Measurements from ENCODE around the gene KHDC1. TPM values are rescaled to one million over a fixed set of nuclear protein-coding genes. Genes with fewer than 3 reads are reported as not detected.
"Not testable (repeated sequence)": the region's sequence is repeated elsewhere in the genome, so short reads cannot be mapped to it uniquely, and the experiment has no call there.

The KHDC1 gene
- total RNA-seq (ENCODE audit: low replicate concordance), result 2.0 and 5.3 TPM in 2 replicates
- long read RNA-seq, partial matches to known transcripts, result 0 of 6 reads
- long read RNA-seq, other reads (novel, unspliced or antisense), result 2 of 6 reads

GRCh38 chr6:73262671-73263569, at the start of gene KHDC1:
KHDC1 (minus strand) TSS chr6:73263196; CDS start chr6:73242517, 20,679 bp downstream.
- Mint-ChIP-seq H3K27ac (peak within 1 kb of the TSS; percentile 19), H3K4me3 (peak within 1 kb of the TSS; percentile 85), H3K4me1 (ENCODE audit: unreplicated experiment) (peaks cover 16% of the 10 kb centered on the region), H3K36me3 (peaks cover 9% of the 10 kb centered on the region), H3K27me3 (no peaks in the 10 kb centered on the region), H3K9me3 (no peaks in the 10 kb centered on the region)
- DNase-seq (ENCODE audit: extremely low spot score, unreplicated experiment), result peak; percentile 72
- no peak for TF ChIP-seq CTCF (conservative IDR thresholded peaks at IDR 0.05)

GRCh38 chr6:73310503-73310845, 47.5 kb upstream of the KHDC1 start:
- DNase-seq (ENCODE audit: extremely low spot score, unreplicated experiment); H3K9me3 Mint-ChIP-seq; H3K36me3 Mint-ChIP-seq: not testable (repeated sequence)
- Mint-ChIP-seq H3K4me3 (peak overlapping the region; percentile 95), H3K27ac (peak overlapping the region; percentile 78), H3K27me3 (peaks cover 21% of the 10 kb centered on the region), H3K4me1 (ENCODE audit: unreplicated experiment) (peaks cover 15% of the 10 kb centered on the region)
- peak; percentile 1 for TF ChIP-seq CTCF (conservative IDR thresholded peaks at IDR 0.05)

DNA sequence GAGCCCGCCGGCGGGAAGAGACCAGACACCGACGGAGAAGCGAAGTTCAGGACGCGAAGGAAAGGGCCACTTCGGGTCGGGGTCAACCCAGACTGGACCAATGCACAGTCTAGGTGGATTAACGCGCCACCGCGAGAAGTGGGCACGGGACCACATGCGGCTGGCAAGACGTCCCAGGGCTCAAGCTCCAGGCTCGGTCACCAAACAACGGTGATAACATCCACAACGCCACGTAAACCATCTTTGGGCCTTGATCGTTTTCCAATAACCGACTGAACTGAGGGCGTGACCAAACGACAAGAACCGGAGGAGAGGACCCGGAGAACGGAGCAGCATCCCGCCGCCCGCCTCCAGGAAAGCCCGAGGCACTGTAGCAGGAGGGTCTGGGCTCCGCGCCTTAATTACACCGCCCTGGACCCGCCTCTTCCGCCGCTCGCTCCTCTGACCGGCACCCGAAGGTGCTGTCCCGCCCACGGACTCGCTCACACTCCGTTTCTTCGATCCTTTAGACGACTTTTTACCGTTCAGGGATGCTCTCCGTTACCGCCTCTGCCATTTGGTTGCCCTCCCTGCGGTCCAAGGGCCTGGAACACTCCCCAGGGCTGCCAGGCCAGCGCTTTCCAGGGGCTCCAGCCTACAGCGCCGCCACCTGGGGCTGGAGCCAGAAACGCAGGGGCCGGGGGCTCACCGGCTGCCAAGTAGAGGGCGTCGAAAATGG, 46.9 kb upstream of the KHDC1 start:
- peak overlapping the region; percentile 95 for H3K4me3 Mint-ChIP-seq
- no peak for DNase-seq (ENCODE audit: extremely low spot score, unreplicated experiment)
- peak; percentile 59 for TF ChIP-seq CTCF (conservative IDR thresholded peaks at IDR 0.05)
- peaks cover 18% of the 10 kb centered on the region for H3K27me3 Mint-ChIP-seq
- no peaks in the 10 kb centered on the region for H3K9me3 Mint-ChIP-seq
- H3K27ac Mint-ChIP-seq, result peak overlapping the region; percentile 78
- peaks cover 15% of the 10 kb centered on the region for H3K4me1 Mint-ChIP-seq (ENCODE audit: unreplicated experiment)
- H3K36me3 Mint-ChIP-seq, result peaks cover 3% of the 10 kb centered on the region

DNA sequence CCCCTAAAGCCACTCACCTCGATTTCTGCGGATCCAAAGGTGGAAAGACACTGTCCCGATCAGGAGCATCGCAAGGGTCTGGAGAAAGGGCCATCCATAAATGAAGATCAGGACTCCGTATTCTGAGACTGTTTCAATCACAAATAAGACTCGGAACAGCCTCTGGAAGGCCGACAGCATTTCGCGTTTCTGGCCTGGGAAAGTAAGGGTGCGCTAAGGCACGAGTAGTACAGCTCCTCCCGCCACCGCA, 46.5 kb upstream of the KHDC1 start:
- H3K4me3 Mint-ChIP-seq, result peak overlapping the region; percentile 95
- DNase-seq (ENCODE audit: extremely low spot score, unreplicated experiment), result no peak
- no peak for TF ChIP-seq CTCF (conservative IDR thresholded peaks at IDR 0.05)
- peaks cover 3% of the 10 kb centered on the region for H3K36me3 Mint-ChIP-seq
- peaks cover 18% of the 10 kb centered on the region for H3K27me3 Mint-ChIP-seq
- H3K27ac Mint-ChIP-seq, result peak overlapping the region; percentile 78
- H3K4me1 Mint-ChIP-seq (ENCODE audit: unreplicated experiment), result peaks cover 15% of the 10 kb centered on the region
- H3K9me3 Mint-ChIP-seq, result no peaks in the 10 kb centered on the region

DNA sequence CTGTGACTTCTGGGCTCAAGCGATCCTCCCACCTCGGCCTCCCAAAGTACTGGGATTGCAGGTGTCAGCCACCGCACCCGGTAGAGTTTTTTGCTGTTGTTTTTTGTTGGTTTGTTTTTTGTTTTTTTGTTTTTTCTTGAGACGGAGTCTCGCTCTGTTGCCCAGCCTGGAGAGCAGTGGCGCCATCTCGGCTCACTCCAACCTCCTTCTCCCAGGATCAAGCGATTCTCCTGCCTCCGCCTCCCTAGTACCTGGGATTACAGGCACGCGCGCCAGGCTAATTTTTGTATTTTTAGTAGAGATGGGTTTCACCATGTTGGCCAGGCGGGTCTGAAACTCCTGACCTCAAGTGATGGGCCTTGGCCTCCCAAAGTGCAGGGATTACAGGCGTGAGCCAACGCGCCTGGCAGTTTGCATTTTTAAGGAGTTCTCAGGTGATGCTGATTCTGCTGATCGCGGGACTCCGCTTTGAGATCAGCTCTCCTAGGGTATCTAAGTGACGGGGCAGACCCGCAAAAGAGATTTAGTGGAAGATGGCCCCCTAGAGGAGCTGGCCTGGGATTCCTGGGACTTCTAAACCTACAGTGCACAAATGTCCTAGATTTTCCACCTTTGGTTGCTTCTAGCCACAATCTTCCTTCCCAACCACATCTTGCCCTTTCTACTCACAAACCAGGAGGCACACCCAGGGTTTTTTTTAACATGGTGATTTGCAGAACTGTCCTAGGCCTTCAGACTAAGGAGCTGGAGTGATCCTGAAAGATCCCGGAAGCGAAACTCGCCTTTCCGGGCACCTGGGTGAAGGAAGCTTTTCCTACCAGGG, 45.9 kb upstream of the KHDC1 start:
- peaks cover 3% of the 10 kb centered on the region for H3K36me3 Mint-ChIP-seq
- H3K4me1 Mint-ChIP-seq (ENCODE audit: unreplicated experiment), result peaks cover 15% of the 10 kb centered on the region
- peak overlapping the region; percentile 95 for H3K4me3 Mint-ChIP-seq
- no peaks in the 10 kb centered on the region for H3K9me3 Mint-ChIP-seq
- peak overlapping the region; percentile 78 for H3K27ac Mint-ChIP-seq
- no peak for DNase-seq (ENCODE audit: extremely low spot score, unreplicated experiment)
- H3K27me3 Mint-ChIP-seq, result peaks cover 18% of the 10 kb centered on the region
- peak; percentile 23 for TF ChIP-seq CTCF (conservative IDR thresholded peaks at IDR 0.05)

- not testable (repeated sequence) for H3K9me3 Mint-ChIP-seq; H3K27ac Mint-ChIP-seq; DNase-seq (ENCODE audit: extremely low spot score, unreplicated experiment); H3K27me3 Mint-ChIP-seq; H3K4me1 Mint-ChIP-seq (ENCODE audit: unreplicated experiment); H3K4me3 Mint-ChIP-seq
- peaks cover 10% of the 10 kb centered on the region for H3K36me3 Mint-ChIP-seq
Observed at GRCh38 chr6:73303773-73304172, 40.8 kb upstream of the KHDC1 start.
